RWPE1 (cell line): ENCODE measurements around the gene CDHR3.

Experiments used
- CTCF ChIA-PET: fragments of 350-600 bp; sonication (Branson Sonifier 250); formaldehyde crosslinking; extraction: SDS; loops from one replicate; lab custom pipeline; 2021; lab: Yijun Ruan, JAX
- POLR2A ChIA-PET: fragments of 400-600 bp; formaldehyde crosslinking; extraction: SDS; loops from one replicate; lab custom pipeline; 2020; ENCODE audit warnings: antibody characterized with exemption; ENCODE audit not compliant: low non-redundant PET; lab: Yijun Ruan, JAX
- DNase-seq: peaks from one replicate; pipeline ENCODE4 v3.0.0; 2012; ENCODE audit warnings: low spot score
- H3K27ac ChIP-seq: fragments of 450-650 bp; 2 replicates; pipeline ENCODE4 v1.5.1; 2017
- CTCF ChIP-seq: fragments of 450-650 bp; conservative IDR thresholded peaks from 2 replicates; pipeline ENCODE4 v1.5.1; 2017; ENCODE audit warnings: low read depth, mild to moderate bottlenecking

The CDHR3 gene

GRCh38 chr7:106016331-106016730, 53.3 kb downstream of the CDHR3 start:
- DNase-seq = no peak
- POLR2A ChIA-PET = interaction anchor here (0.8 kb wide), 1 partner anchor 259 kb away, joined by 6 read pairs; no protein-coding TSS in a partner anchor
- CTCF ChIA-PET = no interaction called here
- no peak for TF ChIP-seq CTCF
- no peak overlapping the region for H3K27ac ChIP-seq

GRCh38 chr7:106017657-106018056, 54.6 kb downstream of the CDHR3 start:
- POLR2A ChIA-PET = no interaction called here
- no peak overlapping the region for H3K27ac ChIP-seq
- no peak for TF ChIP-seq CTCF
- DNase-seq = no peak
- CTCF ChIA-PET = interaction anchor here (0.6 to 1.0 kb wide), 2 partner anchors 8 to 257 kb away, joined by 3 to 4 read pairs; no protein-coding TSS in a partner anchor

GRCh38 chr7:106018566-106019469, 55.8 kb downstream of the CDHR3 start:
- TF ChIP-seq CTCF = no peak
- ChIA-PET CTCF (interaction anchor here (0.5 to 1.0 kb wide), 3 partner anchors 12 to 61 kb away, joined by 3 to 5 read pairs (median 3); no protein-coding TSS in a partner anchor), POLR2A (no interaction called here)
- no peak for DNase-seq
- no peak overlapping the region for H3K27ac ChIP-seq

- ChIA-PET CTCF (interaction anchor here (0.5 to 1.0 kb wide), 3 partner anchors 11 to 62 kb away, joined by 3 to 5 read pairs (median 3); no protein-coding TSS in a partner anchor), POLR2A (no interaction called here)
- TF ChIP-seq CTCF = no peak
- DNase-seq = no peak
- no peak overlapping the region for H3K27ac ChIP-seq
Observed at GRCh38 chr7:106019470-106019820, 56.4 kb downstream of the CDHR3 start.

- DNase-seq = no peak
- ChIA-PET CTCF (no interaction called here), POLR2A (no interaction called here)
- no peak overlapping the region for H3K27ac ChIP-seq
- TF ChIP-seq CTCF = no peak
Observed at GRCh38 chr7:106021151-106022067, 58.3 kb downstream of the CDHR3 start.

- CTCF ChIA-PET = no interaction called here
- no peak for DNase-seq
- POLR2A ChIA-PET = no interaction called here
- no peak overlapping the region for H3K27ac ChIP-seq
- TF ChIP-seq CTCF = no peak
Observed at GRCh38 chr7:106022193-106022821, 59.2 kb downstream of the CDHR3 start.
